ENCODE measurements around the gene ARHGAP9.
"Not testable (repeated sequence)": the region's sequence is repeated elsewhere in the genome, so short reads cannot be mapped to it uniquely, and the experiment has no call there.

Gene ARHGAP9

DNA sequence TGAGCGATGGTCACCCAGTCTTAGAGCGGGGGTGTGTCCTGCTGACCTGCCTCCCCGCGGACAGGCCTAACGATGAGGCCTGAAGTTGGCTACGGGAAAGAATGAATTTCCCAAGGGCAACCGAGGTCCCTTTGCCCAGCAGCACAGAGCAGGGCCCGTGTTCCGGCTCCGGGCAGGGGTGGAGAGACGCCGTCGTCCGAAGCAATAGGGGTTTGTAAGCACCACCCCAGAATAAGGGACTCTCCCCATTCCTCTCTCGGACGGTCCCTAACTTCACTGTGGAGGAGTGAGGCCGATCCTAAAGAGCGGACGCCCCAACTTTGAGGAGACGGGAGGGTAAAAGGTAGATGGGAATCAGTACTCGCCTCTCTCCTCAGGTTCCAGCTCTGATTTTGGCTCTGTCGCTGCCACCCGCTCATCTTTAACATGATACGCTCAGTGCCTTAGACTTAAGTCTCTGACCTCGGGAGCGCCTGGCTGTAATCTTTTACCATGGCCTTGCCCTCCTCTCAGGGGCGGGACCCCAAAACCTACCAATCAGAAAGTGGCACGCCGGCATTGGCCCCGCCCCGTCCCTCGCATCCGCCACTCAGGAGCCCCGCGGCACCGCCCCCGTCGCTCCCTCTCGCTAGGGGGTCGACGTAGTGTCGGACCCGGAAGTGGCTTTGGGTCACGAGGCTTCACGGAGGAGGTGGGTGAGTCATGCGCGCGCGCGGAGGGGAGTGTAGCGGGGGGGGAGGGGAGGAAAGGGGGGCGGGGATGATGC, 40.6 kb upstream of the ARHGAP9 start, which contains the start of gene DDIT3:
Gene DDIT3, minus strand, starts transcription at position 462 of the 766 bp plus-strand sequence. CDS start 3,108 bp downstream, outside the sequence.
- peaks cover 42% of the 10 kb centered on the region for H3K4me1 Mint-ChIP-seq
- peak within 1 kb of the TSS; percentile 97 for H3K4me3 Mint-ChIP-seq
- DNase-seq (ENCODE audit: low spot score in 2 of 2) = peak; percentile 97 to 99
- no peaks in the 10 kb centered on the region for H3K9me3 Mint-ChIP-seq
- no peaks in the 10 kb centered on the region for H3K27me3 Mint-ChIP-seq
- peaks cover 23% of the 10 kb centered on the region for H3K36me3 Mint-ChIP-seq
- H3K27ac Mint-ChIP-seq = peak within 1 kb of the TSS; percentile 99
- peak; percentile 73 for ATAC-seq (ENCODE audit: low read depth)

DNA sequence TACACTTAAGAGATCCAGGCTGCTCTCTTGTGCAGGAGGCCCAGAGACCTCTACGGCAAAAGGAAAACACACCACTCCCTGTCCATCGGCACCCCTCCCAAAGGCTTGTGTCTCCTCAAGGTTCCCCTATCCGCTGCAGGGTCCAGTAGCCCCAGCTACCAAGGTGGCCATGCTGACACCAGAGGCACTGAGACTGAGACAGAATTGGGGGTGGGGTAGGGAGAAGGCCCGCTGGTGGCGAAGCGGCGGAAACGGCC, 40.1 kb upstream of the ARHGAP9 start:
- Mint-ChIP-seq H3K27ac (peak overlapping the region; percentile 99), H3K9me3 (no peaks in the 10 kb centered on the region), H3K27me3 (no peaks in the 10 kb centered on the region), H3K4me1 (peaks cover 39% of the 10 kb centered on the region), H3K36me3 (peaks cover 24% of the 10 kb centered on the region), H3K4me3 (peak overlapping the region; percentile 97)
- ATAC-seq (ENCODE audit: low read depth) (no peak), DNase-seq (ENCODE audit: low spot score in 2 of 2) (peak in 1 of 2 donors; percentile 29)

DNA sequence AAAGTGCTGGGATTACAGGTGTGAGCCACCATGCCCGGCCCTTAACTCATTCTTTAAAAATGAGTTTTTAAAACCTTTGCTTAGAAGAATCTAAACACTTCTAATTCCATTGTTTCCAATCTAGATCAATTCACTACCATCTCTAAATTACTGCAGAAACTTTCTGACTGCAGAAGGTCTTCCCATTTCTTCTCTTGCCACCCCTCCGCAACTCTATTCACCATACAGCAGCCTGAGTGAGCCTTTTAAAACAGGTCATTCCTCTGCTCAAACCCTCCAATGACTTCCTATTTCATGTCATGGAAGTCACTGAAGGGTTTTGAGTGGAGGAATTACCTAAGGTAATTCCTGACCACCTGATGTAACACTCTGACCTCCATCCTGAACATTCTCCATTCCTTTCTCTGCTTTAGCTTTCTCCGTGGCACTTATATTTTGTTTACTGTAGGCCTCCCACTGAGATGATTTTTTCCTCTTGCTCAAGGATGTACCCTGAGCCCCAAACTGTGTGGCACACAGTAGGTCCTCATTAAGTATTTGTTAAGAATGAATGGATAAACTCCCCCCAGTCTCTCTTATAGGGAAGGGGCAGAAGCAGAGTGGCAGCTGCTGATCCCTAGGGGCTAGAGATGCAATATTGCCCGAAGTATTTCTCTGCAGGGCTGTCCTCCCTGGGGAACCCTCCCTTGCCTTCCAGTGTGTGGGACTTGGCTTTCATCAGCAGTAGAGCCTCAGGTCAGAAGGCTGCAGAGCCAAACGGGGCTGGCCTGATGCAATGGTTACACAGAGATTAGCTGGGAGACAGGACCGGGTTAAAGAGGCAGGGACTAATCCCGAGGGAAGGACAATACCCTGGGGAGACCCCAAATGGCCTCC, 39.5 kb upstream of the ARHGAP9 start:
- ATAC-seq (ENCODE audit: low read depth) (no peak), DNase-seq (ENCODE audit: low spot score in 2 of 2) (peak in 1 of 2 donors; percentile 29)
- peaks cover 24% of the 10 kb centered on the region for H3K36me3 Mint-ChIP-seq
- H3K4me3 Mint-ChIP-seq = peak overlapping the region; percentile 97
- no peaks in the 10 kb centered on the region for H3K27me3 Mint-ChIP-seq
- no peaks in the 10 kb centered on the region for H3K9me3 Mint-ChIP-seq
- peak overlapping the region; percentile 99 for H3K27ac Mint-ChIP-seq
- peaks cover 35% of the 10 kb centered on the region for H3K4me1 Mint-ChIP-seq

DNA sequence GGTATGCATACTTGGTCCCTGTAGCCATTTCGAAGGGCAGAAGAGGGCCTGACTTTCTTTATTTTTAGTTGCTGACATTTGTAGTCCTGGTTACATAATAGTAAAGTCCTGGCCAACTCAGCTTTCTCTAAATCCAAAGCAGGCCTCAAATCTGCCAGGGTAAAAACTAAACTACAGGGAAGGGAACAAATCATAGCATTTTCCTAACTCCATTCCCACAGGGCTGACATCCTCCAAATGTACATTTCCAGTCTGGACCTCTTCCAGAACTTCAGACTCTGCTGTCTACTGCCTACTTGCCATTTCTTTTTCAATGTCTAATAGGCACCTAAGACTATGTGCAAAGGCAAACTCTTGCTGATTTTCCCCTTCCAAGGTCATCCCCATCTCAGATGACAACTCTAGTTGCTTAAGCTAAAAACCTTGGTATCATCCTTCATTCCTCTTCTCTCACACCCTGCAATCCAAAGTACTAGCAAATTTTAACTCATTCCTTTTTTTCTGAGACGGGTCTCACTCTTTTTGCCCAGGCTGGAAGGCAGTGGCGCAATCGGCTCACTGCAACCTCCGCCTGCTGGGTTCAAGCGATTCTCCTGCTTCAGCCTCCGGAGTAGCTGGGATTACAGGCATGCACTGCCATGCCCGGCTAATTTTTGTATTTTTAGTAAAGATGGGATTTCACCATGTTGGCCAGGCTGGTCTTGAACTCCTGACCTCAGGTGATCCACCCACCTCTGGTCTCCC, 38.7 kb upstream of the ARHGAP9 start:
- H3K27me3 Mint-ChIP-seq = no peaks in the 10 kb centered on the region

DNA sequence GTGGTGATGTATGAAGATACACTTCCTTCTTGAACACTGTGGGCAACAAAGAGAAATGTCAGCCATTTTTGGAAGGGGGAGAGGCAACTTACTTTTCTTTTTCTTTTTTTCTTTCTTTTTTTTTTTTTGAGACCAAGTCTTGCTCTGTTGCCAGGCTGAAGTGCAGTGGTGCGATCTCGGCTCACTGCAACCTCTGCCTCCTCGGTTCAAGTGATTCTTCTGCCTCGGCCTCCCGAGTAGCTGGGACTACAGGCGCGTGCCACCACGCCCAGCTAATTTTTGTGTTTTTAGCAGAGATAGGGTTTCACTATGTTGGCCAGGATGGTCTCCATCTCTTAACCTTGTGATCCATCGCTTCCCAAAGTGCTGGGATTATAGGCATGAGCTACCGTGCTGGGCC, 38.1 kb upstream of the ARHGAP9 start:
- Mint-ChIP-seq H3K36me3 (peaks cover 33% of the 10 kb centered on the region), H3K27ac (peak overlapping the region; percentile 83), H3K4me1 (peaks cover 25% of the 10 kb centered on the region)
- DNase-seq (ENCODE audit: low spot score in 2 of 2); H3K27me3 Mint-ChIP-seq; ATAC-seq (ENCODE audit: low read depth); H3K9me3 Mint-ChIP-seq; H3K4me3 Mint-ChIP-seq: not testable (repeated sequence)

More for the DNA sequence above, 38.7 kb upstream of the ARHGAP9 start:
- Mint-ChIP-seq H3K4me1 (peaks cover 28% of the 10 kb centered on the region), H3K27ac (peak overlapping the region; percentile 83), H3K36me3 (peaks cover 26% of the 10 kb centered on the region), H3K4me3 (peak overlapping the region; percentile 97), H3K9me3 (no peaks in the 10 kb centered on the region)
- ATAC-seq (ENCODE audit: low read depth) (no peak), DNase-seq (ENCODE audit: low spot score in 2 of 2) (no peak)

DNA sequence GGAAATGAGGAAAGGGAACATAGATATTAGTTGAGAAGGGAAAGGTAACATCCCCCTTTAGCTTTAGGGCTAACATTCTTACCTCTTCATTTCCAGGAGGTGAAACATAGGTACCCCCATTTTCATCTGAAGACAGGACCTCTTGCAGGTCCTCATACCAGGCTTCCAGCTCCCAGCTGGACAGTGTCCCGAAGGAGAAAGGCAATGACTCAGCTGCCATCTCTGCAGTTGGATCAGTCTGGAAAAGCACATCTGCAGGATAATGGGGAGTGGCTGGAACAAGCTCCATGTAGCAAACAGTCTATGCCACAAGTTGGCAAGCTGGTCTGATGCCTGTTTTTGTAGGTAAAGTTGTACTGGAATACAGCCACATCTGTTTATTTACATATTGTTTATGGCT, 37.5 kb upstream of the ARHGAP9 start:
- Mint-ChIP-seq H3K36me3 (peaks cover 37% of the 10 kb centered on the region), H3K27ac (peak overlapping the region; percentile 83), H3K4me1 (peaks cover 25% of the 10 kb centered on the region), H3K27me3 (no peaks in the 10 kb centered on the region), H3K9me3 (no peaks in the 10 kb centered on the region), H3K4me3 (no peak overlapping the region)
- DNase-seq (ENCODE audit: low spot score in 2 of 2) (no peak), ATAC-seq (ENCODE audit: low read depth) (no peak)

DNA sequence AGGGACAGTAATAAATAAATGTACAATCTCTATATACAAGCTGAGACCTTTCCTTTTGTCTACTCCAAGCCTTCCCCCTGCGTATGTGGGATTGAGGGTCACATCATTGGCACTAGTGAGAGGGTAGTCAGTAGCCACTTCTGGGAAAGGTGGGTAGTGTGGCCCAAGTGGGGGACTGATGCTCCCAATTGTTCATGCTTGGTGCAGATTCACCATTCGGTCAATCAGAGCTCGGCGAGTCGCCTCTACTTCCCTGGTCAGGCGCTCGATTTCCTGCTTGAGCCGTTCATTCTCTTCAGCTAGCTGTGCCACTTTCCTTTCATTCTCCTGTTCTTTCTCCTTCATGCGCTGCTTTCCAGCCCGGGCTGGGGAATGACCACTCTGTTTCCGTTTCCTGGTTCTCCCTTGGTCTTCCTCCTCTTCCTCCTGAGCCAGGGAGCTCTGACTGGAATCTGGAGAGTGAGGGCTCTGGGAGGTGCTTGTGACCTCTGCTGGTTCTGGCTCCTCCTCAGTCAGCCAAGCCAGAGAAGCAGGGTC, 37.0 kb upstream of the ARHGAP9 start:
- peaks cover 22% of the 10 kb centered on the region for H3K4me1 Mint-ChIP-seq
- peaks cover 41% of the 10 kb centered on the region for H3K36me3 Mint-ChIP-seq
- H3K4me3 Mint-ChIP-seq = no peak overlapping the region
- H3K27ac Mint-ChIP-seq = peak overlapping the region; percentile 83
- no peaks in the 10 kb centered on the region for H3K27me3 Mint-ChIP-seq
- ATAC-seq (ENCODE audit: low read depth) (no peak), DNase-seq (ENCODE audit: low spot score in 2 of 2) (no peak)
- no peaks in the 10 kb centered on the region for H3K9me3 Mint-ChIP-seq

DNA sequence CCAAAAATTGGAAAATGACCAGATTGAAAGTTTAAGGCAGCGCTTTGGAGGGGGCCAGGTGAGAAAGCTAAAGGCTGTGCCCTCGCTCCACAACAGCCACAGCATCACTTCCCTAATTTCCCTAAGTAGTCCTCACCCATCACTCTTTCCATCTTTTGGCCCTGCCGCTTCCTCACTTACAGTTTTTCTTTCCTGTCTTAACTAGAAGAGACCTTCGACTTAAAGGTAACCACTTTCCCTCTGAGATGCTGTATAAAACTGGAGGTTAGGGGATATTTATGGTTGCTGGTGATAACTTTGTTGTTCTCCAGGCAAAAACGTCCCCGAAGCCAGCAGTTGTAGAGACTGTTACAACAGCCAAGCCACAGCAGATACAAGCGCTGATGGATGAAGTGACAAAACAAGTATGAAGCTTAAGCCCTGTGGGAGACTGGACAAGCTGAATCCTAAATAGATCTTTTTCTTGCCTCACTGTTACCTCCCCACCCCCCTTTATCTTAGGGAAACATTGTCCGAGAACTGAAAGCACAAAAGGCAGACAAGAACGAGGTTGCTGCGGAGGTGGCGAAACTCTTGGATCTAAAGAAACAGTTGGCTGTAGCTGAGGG, 36.4 kb upstream of the ARHGAP9 start:
- no peak for DNase-seq (ENCODE audit: low spot score in 2 of 2)
- no peak for ATAC-seq (ENCODE audit: low read depth)
- H3K36me3 Mint-ChIP-seq = peaks cover 41% of the 10 kb centered on the region

DNA sequence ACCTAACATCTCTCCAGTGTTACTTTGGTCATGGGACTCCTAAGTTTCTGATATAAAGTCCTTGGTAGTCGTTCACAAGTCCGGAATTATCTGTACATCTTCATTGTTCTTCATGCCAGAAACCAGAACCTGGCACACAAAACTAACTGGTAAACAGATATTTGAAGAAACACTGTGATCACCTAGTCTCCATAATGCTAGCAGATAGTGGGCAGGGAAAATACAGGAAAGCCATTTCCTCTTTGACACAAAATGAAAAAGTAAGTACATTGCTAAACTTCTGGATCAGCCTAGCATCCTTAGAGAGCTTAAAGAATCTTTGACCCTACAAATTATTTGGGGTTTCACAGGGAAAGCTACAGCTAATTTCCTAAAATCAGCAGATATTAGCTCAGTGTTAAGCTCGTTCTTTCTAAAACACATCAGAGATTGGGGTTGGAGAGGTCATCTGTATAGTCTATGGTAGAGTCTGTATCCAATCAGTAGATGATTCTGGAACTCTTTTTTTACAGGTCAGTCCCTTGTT, 35.8 kb upstream of the ARHGAP9 start:
- Mint-ChIP-seq H3K36me3 (peaks cover 41% of the 10 kb centered on the region), H3K27ac (no peak overlapping the region), H3K9me3 (no peaks in the 10 kb centered on the region), H3K4me1 (peaks cover 19% of the 10 kb centered on the region), H3K27me3 (no peaks in the 10 kb centered on the region), H3K4me3 (no peak overlapping the region)
- DNase-seq (ENCODE audit: low spot score in 2 of 2) (no peak), ATAC-seq (ENCODE audit: low read depth) (no peak)

More for the DNA sequence above, 36.4 kb upstream of the ARHGAP9 start:
- Mint-ChIP-seq H3K9me3 (no peaks in the 10 kb centered on the region), H3K4me3 (no peak overlapping the region), H3K4me1 (peaks cover 19% of the 10 kb centered on the region), H3K27ac (no peak overlapping the region), H3K27me3 (no peaks in the 10 kb centered on the region)

DNA sequence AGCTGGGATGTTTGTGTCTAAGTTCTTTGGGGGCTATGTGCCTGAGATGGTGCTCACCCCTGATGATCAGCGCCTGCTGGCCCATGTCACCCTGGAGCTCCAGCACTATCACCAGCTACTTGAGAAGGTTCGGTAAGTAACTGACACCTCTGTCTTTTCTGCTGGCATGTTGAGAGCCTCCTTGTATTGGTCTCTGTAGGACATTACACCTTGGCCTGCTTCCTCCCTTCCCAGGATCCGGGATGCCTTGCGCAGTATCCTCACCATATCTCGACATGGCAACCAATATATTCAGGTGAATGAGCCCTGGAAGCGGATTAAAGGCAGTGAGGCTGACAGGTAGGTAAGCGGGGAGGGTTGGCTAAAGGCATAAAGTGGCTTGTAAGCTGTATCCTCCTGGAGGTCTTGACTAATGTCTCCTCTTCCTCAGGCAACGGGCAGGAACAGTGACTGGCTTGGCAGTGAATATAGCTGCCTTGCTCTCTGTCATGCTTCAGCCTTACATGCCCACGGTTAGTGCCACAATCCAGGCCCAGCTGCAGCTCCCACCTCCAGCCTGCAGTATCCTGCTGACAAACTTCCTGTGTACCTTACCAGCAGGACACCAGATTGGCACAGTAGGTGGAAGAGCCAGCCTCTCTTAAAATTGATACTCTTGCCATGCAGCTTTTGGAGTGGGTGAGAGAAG, 35.2 kb upstream of the ARHGAP9 start:
- peaks cover 41% of the 10 kb centered on the region for H3K36me3 Mint-ChIP-seq
- ATAC-seq (ENCODE audit: low read depth) = no peak
- no peak for DNase-seq (ENCODE audit: low spot score in 2 of 2)
- no peaks in the 10 kb centered on the region for H3K9me3 Mint-ChIP-seq
- H3K4me1 Mint-ChIP-seq = peaks cover 19% of the 10 kb centered on the region
- H3K4me3 Mint-ChIP-seq = no peak overlapping the region
- H3K27me3 Mint-ChIP-seq = no peaks in the 10 kb centered on the region
- H3K27ac Mint-ChIP-seq = no peak overlapping the region

DNA sequence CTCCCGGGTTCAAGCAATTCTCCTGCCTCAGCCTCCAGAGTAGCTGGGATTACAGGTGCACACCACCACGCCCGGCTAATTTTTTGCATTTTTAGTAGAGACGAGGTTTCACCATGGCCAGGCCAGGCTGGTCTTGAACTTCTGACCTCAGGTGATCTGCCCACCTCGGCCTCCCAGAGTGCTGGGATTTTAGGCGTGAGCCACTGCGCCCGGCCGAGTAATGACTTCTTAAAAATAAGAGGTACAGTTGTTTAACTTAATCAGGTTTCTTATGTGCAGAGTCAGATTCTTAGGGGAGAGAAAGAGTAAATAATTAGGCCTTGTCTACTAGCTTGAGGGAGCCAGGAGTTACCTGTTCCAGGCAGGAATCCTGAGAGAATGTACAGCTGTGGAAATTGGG, 34.6 kb upstream of the ARHGAP9 start:
- H3K4me3 Mint-ChIP-seq; DNase-seq (ENCODE audit: low spot score in 2 of 2); H3K27me3 Mint-ChIP-seq; ATAC-seq (ENCODE audit: low read depth); H3K27ac Mint-ChIP-seq; H3K9me3 Mint-ChIP-seq: not testable (repeated sequence)
- Mint-ChIP-seq H3K4me1 (peaks cover 16% of the 10 kb centered on the region), H3K36me3 (peaks cover 43% of the 10 kb centered on the region)

DNA sequence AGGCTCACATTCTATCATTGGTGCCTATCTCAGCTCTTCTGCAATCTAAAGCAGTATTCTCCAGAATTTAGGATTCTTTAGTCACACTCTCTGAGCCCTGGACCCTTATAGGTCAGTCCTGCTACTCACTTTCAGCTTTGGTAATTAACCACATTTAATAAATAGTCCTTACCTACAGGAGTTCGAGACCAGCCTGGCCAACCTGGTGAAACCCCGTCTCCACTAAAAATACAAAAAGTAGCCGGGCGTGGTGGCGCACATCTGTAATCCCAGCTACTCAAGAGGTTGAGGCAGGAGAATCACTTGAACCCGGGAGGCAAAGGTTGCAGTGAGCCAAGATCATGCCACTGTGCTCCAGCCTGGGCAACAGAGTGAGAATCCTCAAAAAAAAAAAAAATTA, 34.0 kb upstream of the ARHGAP9 start:
- ATAC-seq (ENCODE audit: low read depth); H3K27me3 Mint-ChIP-seq; DNase-seq (ENCODE audit: low spot score in 2 of 2); H3K27ac Mint-ChIP-seq; H3K4me3 Mint-ChIP-seq; H3K9me3 Mint-ChIP-seq: not testable (repeated sequence)
- peaks cover 11% of the 10 kb centered on the region for H3K4me1 Mint-ChIP-seq
- peaks cover 41% of the 10 kb centered on the region for H3K36me3 Mint-ChIP-seq

DNA sequence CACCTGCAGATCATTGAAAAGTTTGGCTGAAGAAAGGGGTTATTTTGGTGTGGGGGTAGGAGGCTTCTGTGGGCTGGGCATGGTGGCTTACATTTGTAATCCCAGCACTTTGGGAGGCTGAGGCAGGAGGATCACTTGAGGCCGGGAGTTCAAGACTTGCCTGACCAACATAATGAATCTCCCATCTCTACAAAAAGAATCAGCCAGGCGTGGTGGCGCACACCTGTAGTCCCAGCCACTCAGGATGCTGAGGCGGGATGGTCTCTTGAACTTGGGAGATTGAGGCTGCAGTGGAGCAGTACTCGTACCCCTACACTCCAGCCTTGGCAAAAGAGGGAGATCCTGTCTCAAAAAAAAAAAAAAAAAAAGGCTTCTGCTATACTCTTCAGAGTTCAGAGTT, 33.6 kb upstream of the ARHGAP9 start:
- ATAC-seq (ENCODE audit: low read depth) = no peak
- H3K27ac Mint-ChIP-seq = peak overlapping the region; percentile 40

More for the DNA sequence above, 33.6 kb upstream of the ARHGAP9 start:
- Mint-ChIP-seq H3K4me1 (peaks cover 8% of the 10 kb centered on the region), H3K4me3 (no peak overlapping the region), H3K27me3 (no peaks in the 10 kb centered on the region), H3K36me3 (peaks cover 38% of the 10 kb centered on the region), H3K9me3 (no peaks in the 10 kb centered on the region)
- no peak for DNase-seq (ENCODE audit: low spot score in 2 of 2)
